ENCODE results near the gene FALEC. TPM values are rescaled to one million over a fixed set of nuclear protein-coding genes. Genes with fewer than 3 reads are reported as not detected.

FALEC gene
- total RNA-seq, 1 experiment from 2014 or later = 1.0 TPM

DNA sequence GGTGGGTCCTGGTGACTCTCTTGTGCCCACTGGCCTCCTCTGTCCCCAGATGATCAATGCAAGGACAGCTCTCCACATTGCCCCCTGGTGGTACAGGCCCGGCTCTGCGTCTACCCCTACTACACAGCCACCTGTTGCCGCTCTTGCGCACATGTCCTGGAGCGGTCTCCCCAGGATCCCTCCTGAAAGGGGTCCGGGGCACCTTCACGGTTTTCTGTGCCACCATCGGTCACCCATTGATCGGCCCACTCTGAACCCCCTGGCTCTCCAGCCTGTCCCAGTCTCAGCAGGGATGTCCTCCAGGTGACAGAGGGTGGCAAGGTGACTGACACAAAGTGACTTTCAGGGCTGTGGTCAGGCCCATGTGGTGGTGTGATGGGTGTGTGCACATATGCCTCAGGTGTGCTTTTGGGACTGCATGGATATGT, 44.5 kb downstream of the FALEC start:
- ChIA-PET CTCF (interaction anchor here (0.6 to 2.3 kb wide), 7 partner anchors 8 to 253 kb away, joined by 3 to 10 read pairs (median 5); partner anchors contain the start of gene MCL1), POLR2A (interaction anchor here (1.2 kb wide), 1 partner anchor 9 kb away, joined by 3 read pairs; no protein-coding TSS in a partner anchor)
- Histone ChIP-seq H3K9me3 (ENCODE audit: control insufficient read depth, insufficient read depth, low read depth, low read length) (no peaks in the 10 kb centered on the region), H3K27ac (ENCODE audit: low read length) (peak overlapping the region; percentile 98), H3K27me3 (ENCODE audit: control insufficient read depth, insufficient read depth, low read length) (no peaks in the 10 kb centered on the region), H3K36me3 (ENCODE audit: control insufficient read depth, insufficient read depth, low read length) (no peaks in the 10 kb centered on the region), H3K4me3 (ENCODE audit: low read depth in 2 of 2, low read length in 2 of 2) (no peak overlapping the region), H3K4me1 (ENCODE audit: control insufficient read depth, insufficient read depth, low read length) (peaks cover 47% of the 10 kb centered on the region)
- no peak for TF ChIP-seq SIN3A (IDR thresholded peaks at IDR 0.05; ENCODE audit: borderline replicate concordance, insufficient read depth, low read depth, low read length)
- TF ChIP-seq, protein P1, sequence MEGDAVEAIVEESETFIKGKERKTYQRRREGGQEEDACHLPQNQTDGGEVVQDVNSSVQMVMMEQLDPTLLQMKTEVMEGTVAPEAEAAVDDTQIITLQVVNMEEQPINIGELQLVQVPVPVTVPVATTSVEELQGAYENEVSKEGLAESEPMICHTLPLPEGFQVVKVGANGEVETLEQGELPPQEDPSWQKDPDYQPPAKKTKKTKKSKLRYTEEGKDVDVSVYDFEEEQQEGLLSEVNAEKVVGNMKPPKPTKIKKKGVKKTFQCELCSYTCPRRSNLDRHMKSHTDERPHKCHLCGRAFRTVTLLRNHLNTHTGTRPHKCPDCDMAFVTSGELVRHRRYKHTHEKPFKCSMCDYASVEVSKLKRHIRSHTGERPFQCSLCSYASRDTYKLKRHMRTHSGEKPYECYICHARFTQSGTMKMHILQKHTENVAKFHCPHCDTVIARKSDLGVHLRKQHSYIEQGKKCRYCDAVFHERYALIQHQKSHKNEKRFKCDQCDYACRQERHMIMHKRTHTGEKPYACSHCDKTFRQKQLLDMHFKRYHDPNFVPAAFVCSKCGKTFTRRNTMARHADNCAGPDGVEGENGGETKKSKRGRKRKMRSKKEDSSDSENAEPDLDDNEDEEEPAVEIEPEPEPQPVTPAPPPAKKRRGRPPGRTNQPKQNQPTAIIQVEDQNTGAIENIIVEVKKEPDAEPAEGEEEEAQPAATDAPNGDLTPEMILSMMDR (IDR thresholded peaks at IDR 0.05) = peak; percentile 95
- TF ChIP-seq, protein P2, sequence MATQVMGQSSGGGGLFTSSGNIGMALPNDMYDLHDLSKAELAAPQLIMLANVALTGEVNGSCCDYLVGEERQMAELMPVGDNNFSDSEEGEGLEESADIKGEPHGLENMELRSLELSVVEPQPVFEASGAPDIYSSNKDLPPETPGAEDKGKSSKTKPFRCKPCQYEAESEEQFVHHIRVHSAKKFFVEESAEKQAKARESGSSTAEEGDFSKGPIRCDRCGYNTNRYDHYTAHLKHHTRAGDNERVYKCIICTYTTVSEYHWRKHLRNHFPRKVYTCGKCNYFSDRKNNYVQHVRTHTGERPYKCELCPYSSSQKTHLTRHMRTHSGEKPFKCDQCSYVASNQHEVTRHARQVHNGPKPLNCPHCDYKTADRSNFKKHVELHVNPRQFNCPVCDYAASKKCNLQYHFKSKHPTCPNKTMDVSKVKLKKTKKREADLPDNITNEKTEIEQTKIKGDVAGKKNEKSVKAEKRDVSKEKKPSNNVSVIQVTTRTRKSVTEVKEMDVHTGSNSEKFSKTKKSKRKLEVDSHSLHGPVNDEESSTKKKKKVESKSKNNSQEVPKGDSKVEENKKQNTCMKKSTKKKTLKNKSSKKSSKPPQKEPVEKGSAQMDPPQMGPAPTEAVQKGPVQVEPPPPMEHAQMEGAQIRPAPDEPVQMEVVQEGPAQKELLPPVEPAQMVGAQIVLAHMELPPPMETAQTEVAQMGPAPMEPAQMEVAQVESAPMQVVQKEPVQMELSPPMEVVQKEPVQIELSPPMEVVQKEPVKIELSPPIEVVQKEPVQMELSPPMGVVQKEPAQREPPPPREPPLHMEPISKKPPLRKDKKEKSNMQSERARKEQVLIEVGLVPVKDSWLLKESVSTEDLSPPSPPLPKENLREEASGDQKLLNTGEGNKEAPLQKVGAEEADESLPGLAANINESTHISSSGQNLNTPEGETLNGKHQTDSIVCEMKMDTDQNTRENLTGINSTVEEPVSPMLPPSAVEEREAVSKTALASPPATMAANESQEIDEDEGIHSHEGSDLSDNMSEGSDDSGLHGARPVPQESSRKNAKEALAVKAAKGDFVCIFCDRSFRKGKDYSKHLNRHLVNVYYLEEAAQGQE (IDR thresholded peaks at IDR 0.05; ENCODE audit: insufficient read depth in 1 of 2, low read depth in 2 of 2, low read length in 1 of 2) = no peak
- in situ Hi-C loops (cut with HindIII; ENCODE audit: low pct_unique_long_range_greater_than_20kb, low sequenced_read_pairs) (no loop called here), intact Hi-C loops (cut with micrococcal nuclease; ENCODE audit: unreplicated experiment) (loop anchor here (5.0 kb wide), 2 partner anchors 62 to 252 kb away; no protein-coding TSS in a partner anchor)
- DNase-seq (ENCODE audit: low read depth, low spot score) (no peak), ATAC-seq (no peak)
- BruUV-seq (replicated peaks) = no TSS peak

DNA sequence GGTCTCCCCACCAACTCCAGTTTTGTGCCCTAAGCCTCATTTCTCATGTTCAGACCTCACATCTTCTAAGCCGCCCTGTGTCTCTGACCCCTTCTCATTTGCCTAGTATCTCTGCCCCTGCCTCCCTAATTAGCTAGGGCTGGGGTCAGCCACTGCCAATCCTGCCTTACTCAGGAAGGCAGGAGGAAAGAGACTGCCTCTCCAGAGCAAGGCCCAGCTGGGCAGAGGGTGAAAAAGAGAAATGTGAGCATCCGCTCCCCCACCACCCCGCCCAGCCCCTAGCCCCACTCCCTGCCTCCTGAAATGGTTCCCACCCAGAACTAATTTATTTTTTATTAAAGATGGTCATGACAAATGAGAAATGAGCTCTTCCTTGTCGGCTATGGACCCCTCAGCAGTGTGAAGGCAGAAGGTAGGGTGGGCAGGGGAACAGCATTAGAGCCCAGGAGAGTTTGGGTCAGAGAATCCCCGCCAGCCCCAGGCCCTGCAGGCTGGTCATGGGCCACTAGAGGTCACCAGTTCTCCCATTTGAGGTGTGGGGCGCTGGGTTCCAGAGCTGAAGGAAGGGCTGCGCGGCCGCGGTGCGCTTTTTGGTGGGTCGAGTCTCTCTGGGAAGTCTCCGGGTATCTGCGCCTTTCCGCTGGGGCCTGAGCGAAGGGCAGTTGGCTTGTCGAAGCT, 45.2 kb downstream of the FALEC start:
- ATAC-seq (peak; percentile 67), DNase-seq (ENCODE audit: low read depth, low spot score) (no peak)
- Histone ChIP-seq H3K27ac (ENCODE audit: low read length) (peak overlapping the region; percentile 98), H3K4me1 (ENCODE audit: control insufficient read depth, insufficient read depth, low read length) (peaks cover 50% of the 10 kb centered on the region), H3K9me3 (ENCODE audit: control insufficient read depth, insufficient read depth, low read depth, low read length) (no peaks in the 10 kb centered on the region), H3K36me3 (ENCODE audit: control insufficient read depth, insufficient read depth, low read length) (no peaks in the 10 kb centered on the region), H3K27me3 (ENCODE audit: control insufficient read depth, insufficient read depth, low read length) (no peaks in the 10 kb centered on the region), H3K4me3 (ENCODE audit: low read depth in 2 of 2, low read length in 2 of 2) (peak overlapping the region; percentile 48 to 69)
- in situ Hi-C loops (cut with HindIII; ENCODE audit: low pct_unique_long_range_greater_than_20kb, low sequenced_read_pairs) (no loop called here), intact Hi-C loops (cut with micrococcal nuclease; ENCODE audit: unreplicated experiment) (loop anchor here (5.0 kb wide), 2 partner anchors 62 to 252 kb away; no protein-coding TSS in a partner anchor)
- no TSS peak for BruUV-seq (replicated peaks)
- TF ChIP-seq SIN3A (IDR thresholded peaks at IDR 0.05; ENCODE audit: borderline replicate concordance, insufficient read depth, low read depth, low read length) (0 out of 2 replicates have a peak, but pooled peaks have one; percentile 27), TCF7L2 (IDR thresholded peaks at IDR 0.05; ENCODE audit: low read depth, low read length) (no peak), POLR2AphosphoS5 (IDR thresholded peaks at IDR 0.05; ENCODE audit: low read depth, low read length) (no peak)
- TF ChIP-seq, protein P1 (IDR thresholded peaks at IDR 0.05) = peak; percentile 92
- CTCF ChIA-PET = interaction anchor here (0.5 to 2.3 kb wide), 16 partner anchors 9 to 362 kb away, joined by 3 to 12 read pairs (median 4); partner anchors contain the start of genes ENSA and MCL1
- POLR2A ChIA-PET = interaction anchor here (0.6 to 1.2 kb wide), 3 partner anchors 10 to 415 kb away, joined by 3 to 9 read pairs (median 3); no protein-coding TSS in a partner anchor
